Motor neuron (in vitro differentiated cells): ENCODE data around the gene GFPT2. TPM values are rescaled to one million over a fixed set of nuclear protein-coding genes. Genes with fewer than 3 reads are reported as not detected.
A peak's percentile ranks its signal among the peaks of the same experiment; 100 is the strongest.

Source experiments
- ATAC-seq, 8 experiments: fragments of 200-7000 bp; cut with Tn5 transposase; replicated peaks in 6 of 8; 2 replicates each; pipeline ENCODE4 v1.8.0; 2021; ENCODE audit warnings: mild to moderate bottlenecking in 8 of 8, moderate library complexity in 8 of 8
- H3K27ac ChIP-seq, 2 donors: fragments of 250-450 bp; sonication (Bioruptor Pico); 2 replicates each; pipeline ENCODE4 v1.9.0; 2021; ENCODE audit warnings: antibody characterized with exemption in 2 of 2, mild to moderate bottlenecking in 2 of 2, moderate library complexity in 1 of 2
- H3K4me1 ChIP-seq, 2 donors: fragments of 250-450 bp; sonication (Bioruptor Pico); replicated peaks in 1 of 2; 2 replicates each; pipeline ENCODE4 v1.6.1; 2021; ENCODE audit warnings: antibody characterized with exemption in 2 of 2, mild to moderate bottlenecking in 2 of 2, moderate library complexity in 1 of 2
- H3K4me3 ChIP-seq, 5 donors: fragments of 250-450 bp; sonication (Bioruptor Pico); 2 replicates each; pipeline ENCODE4 v1.9.0; 2021; ENCODE audit warnings: antibody characterized with exemption in 5 of 5, mild to moderate bottlenecking in 5 of 5, moderate library complexity in 4 of 5
- WGBS, 10 experiments: fragments of 450-650 bp; shearing (Covaris generic); methylation state at CpG; one replicate each; pipeline ENCODE4 v1.0.0; 2022; 5-methylcytosine and 5-hydroxymethylcytosine counted together
- in situ Hi-C, 9 experiments: fragments of 400-800 bp; cut with MboI; loops; one replicate each; pipeline ENCODE4 v1.15.0; 2021; ENCODE audit warnings: low sequenced_read_pairs in 9 of 9, low pct_unique_long_range_greater_than_20kb in 2 of 9; ENCODE audit not compliant: unreplicated experiment in 9 of 9
- total RNA-seq, 8 experiments: library from RNA; unstranded; fragments of 300-600 nt; gene quantifications; 2 replicates each; pipeline versions ENCODE4 v1.2.3 to v1.2.4, GENCODE V29; 2022

The GFPT2 gene
- total RNA-seq, 8 experiments from 2014 or later: 3.8 to 140 (median 9.5) TPM

DNA sequence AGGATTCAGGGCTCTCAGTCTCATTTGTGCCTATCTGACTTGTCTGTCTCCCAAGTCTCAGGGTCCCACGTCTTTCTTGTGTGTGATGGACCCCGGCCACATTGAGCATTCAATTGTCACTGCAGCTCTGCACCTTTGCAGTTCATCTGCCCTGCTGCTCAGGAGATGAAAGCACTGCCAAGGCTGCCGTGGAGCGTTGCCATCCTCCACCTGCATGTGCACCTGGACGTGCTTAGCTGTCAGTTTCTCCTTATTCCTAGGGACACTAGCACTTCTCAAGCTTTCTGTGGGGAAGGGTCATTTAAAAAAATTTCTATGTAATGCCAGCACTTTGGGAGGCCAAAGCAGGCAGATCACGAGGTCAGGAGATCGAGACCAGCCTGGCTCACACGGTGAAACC is 22.8 kb upstream of the GFPT2 start:
- no peak overlapping the region for H3K27ac ChIP-seq
- in situ Hi-C loops: no loop called here
- H3K4me1 ChIP-seq: no peaks in the 10 kb centered on the region
- H3K4me3 ChIP-seq: no peak overlapping the region
- no peak for ATAC-seq
- 70 to 94% (median 88%) methylated on average over 1 to 5 of the region's 8 CpGs; no CpG with 5 or more reads in 5 of the 10 experiments for WGBS, 10 experiments

DNA sequence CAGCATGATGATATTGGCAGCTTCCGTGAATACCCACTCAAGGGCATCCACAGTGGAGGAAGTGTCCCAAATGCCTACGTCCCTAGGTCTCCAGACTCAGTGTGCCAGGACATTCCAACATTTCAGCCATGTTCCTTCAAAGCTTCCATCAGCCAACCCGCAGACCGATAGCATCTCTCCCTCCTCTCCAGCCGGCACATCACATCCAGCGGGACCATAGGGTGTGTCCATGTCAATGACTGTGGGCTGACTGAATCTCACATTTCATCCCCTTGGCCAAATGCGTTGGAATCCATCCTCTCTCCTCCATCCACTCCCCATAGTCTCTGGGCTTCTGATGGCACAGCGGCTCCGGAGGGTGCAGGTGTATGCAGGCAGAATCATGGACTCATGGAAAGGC is 22.2 kb upstream of the GFPT2 start:
- WGBS, 10 experiments: 60 to 100% (median 90%) methylated on average over 1 to 2 of the region's 9 CpGs; no CpG with 5 or more reads in 6 of the 10 experiments
- no peak overlapping the region for H3K27ac ChIP-seq
- in situ Hi-C loops: no loop called here

DNA sequence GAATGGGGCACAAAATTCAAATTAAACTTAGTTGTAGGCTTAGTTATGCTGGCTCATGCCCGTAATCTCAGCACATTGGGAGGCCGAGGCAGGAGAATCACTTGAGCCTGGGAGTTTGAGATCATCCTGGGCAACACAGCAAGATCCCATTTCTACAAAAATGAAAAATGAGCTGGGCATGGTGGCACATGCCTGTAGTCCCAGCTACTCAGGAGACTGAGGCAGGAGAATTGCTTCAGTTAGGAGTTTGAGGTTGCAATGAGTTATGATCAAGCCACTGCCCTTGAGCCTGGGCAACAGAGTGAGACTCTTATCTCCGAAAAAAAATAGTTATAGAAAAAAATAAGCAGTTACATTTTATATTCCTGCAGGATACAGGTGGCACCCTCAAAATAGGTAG is 20.7 kb upstream of the GFPT2 start:
- no peak overlapping the region for H3K4me3 ChIP-seq
- ATAC-seq: no peak
- no peak overlapping the region for H3K27ac ChIP-seq
- no peaks in the 10 kb centered on the region for H3K4me1 ChIP-seq
- WGBS, 10 experiments: 75 to 100% (median 90%) methylated on average over 1 to 3 of the region's 3 CpGs; no CpG with 5 or more reads in 3 of the 10 experiments
- in situ Hi-C loops: no loop called here

More for the DNA sequence above, 22.2 kb upstream of the GFPT2 start:
- Histone ChIP-seq H3K4me3 (no peak overlapping the region), H3K4me1 (no peaks in the 10 kb centered on the region)
- no peak for ATAC-seq

DNA sequence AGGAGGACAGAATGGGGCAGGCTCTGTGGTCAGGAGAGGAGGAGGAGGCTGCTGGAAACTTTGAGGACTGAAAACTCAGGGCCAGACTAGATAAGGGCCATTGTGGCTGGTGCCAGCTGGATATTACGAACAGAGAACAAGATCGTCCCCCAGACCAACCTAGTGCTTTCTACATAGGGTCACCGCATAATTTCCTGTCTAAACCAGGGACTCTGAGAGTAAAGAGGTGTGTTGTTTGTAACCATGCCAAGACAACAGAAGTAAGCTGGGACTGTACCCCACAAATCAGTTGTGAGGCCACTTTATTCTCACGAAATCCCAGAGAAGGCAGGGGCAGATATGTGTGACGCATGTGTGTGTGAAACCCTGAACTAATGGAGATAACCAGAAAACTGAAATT is 20.3 kb upstream of the GFPT2 start:
- no peak for ATAC-seq
- 84 to 100% (median 100%) methylated on average over 1 to 5 of the region's 5 CpGs; no CpG with 5 or more reads in 3 of the 10 experiments for WGBS, 10 experiments
- H3K4me1 ChIP-seq: no peaks in the 10 kb centered on the region
- H3K4me3 ChIP-seq: no peak overlapping the region
- no peak overlapping the region for H3K27ac ChIP-seq
- in situ Hi-C loops: no loop called here

DNA sequence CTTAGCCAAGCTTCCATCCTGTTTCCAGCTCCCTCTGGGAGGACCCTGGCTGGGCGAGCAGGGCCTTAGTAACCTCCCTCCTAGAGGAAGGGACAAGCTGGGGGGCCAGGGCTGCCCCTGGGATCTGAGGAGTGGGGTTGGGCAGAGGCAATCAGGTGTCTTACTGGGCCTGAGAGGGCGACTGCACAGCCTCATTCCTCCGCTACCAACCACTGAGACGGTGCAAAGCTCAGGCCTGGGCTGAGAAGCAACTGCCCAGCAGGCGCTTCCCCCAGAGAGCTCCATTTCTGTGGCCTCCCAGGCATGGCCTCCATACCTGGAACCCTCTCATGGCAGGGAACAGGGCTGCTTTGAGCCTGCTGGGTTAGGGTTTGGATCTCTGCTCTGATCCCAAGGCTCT is 18.8 kb upstream of the GFPT2 start:
- WGBS, 10 experiments: 100% methylated on average over 1 of the region's 5 CpGs; no CpG with 5 or more reads in 8 of the 10 experiments
- in situ Hi-C loops: no loop called here
- no peak overlapping the region for H3K4me3 ChIP-seq
- H3K27ac ChIP-seq: no peak overlapping the region
- ATAC-seq: no peak
- H3K4me1 ChIP-seq: no peaks in the 10 kb centered on the region

DNA sequence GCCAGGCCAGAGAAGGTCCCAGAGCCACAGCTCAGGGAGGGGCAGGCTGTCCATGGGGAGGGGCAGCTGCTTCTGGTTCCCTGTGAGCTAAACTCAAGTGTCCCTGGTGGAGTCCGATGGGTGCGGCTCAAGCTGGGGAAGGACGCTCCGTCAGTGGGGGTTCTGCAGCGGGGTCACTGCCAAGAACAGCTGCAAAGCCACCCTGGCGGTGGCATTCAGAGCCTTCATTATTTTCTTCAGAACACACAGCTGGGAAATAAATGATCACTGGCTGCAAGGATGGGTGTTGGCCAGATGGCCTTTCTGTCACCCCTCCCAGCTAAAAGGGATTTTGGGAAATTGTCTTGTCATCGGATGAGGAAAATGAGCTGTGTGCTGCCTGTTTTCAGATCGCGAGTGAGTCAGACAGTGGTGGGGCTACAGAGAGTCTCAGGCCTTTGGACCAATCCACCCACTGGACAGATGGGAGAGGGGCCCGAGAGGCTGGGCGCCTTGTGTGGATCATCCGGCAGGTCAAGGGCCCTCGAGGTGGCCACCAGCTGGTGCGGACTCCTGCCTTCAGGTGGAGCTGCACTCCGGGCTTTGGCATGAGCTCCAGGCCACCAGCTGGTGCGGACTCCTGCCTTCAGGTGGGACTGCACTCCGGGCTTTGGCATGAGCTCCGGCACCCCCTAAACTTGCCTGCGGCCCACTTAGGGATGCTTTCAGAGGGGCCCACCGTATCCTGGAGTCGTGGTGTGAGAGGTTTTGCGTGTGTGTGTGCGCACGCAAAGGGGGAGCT is 17.9 kb upstream of the GFPT2 start:
- no peak overlapping the region for H3K27ac ChIP-seq
- in situ Hi-C loops: no loop called here
- H3K4me3 ChIP-seq: no peak overlapping the region
- WGBS, 10 experiments: 0 to 100% (median 95%) methylated on average over 1 to 7 of the region's 24 CpGs; no CpG with 5 or more reads in 4 of the 10 experiments
- peak in 4 of 8 experiments; percentile 34 to 88 (median 84) for ATAC-seq
- no peaks in the 10 kb centered on the region for H3K4me1 ChIP-seq

DNA sequence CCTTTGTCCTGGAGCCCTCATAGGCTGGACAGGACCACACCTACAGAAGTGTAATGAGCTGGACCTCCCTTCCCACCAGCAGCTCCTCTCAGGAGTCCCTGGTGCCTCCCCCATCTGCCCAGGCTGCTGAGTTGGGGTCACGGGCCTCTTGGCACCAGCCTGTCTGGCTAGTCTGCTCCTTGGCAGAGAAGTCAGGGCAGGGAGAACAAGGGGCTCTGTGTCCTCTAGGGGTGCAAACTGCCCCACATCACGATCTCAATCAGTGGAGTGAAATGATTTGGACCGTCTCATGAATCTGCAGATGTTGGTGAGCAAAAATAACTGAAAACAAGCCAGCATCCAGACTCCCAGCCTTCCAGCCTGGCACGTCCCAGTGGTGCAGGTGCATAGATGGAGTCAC is 14.9 kb upstream of the GFPT2 start:
- no peaks in the 10 kb centered on the region for H3K4me1 ChIP-seq
- WGBS, 10 experiments: 80 to 90% (median 83%) methylated on average over 1 to 3 of the region's 4 CpGs; no CpG with 5 or more reads in 7 of the 10 experiments
- in situ Hi-C loops: no loop called here
- no peak for ATAC-seq
- no peak overlapping the region for H3K27ac ChIP-seq
- H3K4me3 ChIP-seq: no peak overlapping the region

DNA sequence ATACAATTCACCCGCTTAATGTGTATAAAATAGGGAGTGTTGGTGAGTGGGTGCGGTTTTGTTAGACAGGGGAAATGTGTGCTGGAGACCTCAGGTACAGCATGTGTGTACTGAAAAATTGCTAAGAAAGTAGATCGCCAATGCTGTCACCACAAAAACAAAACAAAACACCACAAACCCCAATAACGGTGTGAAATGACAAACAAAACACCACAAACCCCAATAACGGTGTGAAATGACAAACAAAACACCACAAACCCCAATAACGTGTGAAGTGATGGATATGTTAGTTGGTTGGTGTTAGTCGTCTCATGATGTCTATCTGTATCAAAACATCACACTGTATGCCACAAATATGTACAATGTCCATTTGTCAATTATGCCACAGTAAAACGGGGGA is 14.2 kb upstream of the GFPT2 start:
- Histone ChIP-seq H3K4me3 (no peak overlapping the region), H3K27ac (no peak overlapping the region), H3K4me1 (no peaks in the 10 kb centered on the region)
- ATAC-seq: no peak
- 80 to 100% (median 91%) methylated on average over 1 to 8 of the region's 8 CpGs; no CpG with 5 or more reads in 1 of the 10 experiments for WGBS, 10 experiments
- in situ Hi-C loops: no loop called here

DNA sequence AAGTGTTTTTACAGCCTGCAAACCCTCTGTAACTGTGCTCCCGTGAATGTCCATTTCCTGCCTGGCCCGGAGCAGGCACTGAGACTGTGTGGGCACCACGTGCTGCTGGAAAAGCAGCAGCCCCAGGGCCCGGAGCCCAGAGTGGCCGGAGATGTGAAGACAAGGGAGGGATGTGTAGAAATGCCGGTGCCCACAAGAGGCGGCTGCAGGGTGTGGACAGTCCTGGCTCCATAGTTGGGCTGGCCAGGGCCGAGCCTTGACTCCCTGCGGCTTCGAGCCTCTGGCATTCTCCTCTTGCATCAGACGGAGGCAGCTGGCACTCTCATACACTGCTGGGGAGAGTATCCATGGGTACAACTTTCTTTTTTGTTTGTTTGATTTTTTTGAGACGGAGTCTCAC is 13.2 kb upstream of the GFPT2 start:
- Histone ChIP-seq H3K27ac (no peak overlapping the region), H3K4me3 (no peak overlapping the region), H3K4me1 (no peaks in the 10 kb centered on the region)
- ATAC-seq: peak in 7 of 8 experiments; percentile 2 to 98 (median 32)
- in situ Hi-C loops: no loop called here
- WGBS, 10 experiments: 20 to 80% (median 61%) methylated on average over 1 to 7 of the region's 12 CpGs; no CpG with 5 or more reads in 2 of the 10 experiments

DNA sequence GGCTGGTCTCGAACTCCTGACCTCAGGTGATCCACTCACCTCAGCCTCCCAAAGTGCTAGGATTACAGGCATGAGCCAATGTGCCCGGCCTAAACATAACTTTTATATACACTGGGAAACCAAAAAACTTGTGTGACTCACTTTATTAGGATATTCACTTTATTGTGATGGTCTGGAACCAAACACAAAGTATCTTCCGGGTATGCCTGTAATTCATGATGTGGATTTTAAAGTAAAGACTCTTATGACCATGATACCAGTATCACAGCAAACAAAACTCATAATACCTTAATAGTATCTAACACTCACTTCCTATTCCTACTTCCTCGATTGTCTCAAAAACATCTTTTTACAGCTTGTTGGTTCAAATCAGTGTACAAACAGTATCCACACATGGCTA is 12.7 kb upstream of the GFPT2 start:
- no peak overlapping the region for H3K4me3 ChIP-seq
- ATAC-seq: no peak
- no peaks in the 10 kb centered on the region for H3K4me1 ChIP-seq
- whole genome bisulfite sequencing, 10 experiments: 22 to 100% (median 76%) methylated on average over 1 to 3 of the region's 4 CpGs; no CpG with 5 or more reads in 2 of the 10 experiments
- no peak overlapping the region for H3K27ac ChIP-seq
- in situ Hi-C loops: no loop called here

DNA sequence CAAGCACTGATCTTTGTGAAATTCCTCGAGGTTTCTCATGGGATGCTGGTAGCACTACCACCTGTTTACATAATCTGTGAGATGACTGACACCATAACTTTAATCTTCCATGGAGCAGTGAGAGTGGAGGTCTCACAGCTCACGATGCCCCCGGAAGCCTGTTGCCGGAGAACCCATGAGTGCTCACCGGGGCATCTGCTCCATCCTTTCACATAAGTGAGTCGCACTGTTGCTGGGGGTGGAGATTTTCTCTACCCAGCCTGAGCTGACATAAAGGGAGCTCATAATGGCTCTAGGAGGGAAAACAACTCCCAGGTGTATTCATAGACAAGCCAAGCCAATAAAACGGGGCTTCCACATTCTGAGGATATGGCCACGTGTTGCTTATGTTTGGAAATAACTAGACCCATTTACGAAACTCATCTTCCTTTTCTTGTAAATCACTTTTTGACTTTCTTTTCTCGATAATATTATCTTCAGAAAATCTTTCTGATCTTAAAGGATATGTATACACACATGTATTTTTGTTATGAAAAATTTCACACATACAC is 11.2 kb upstream of the GFPT2 start:
- in situ Hi-C loops: no loop called here
- Histone ChIP-seq H3K27ac (no peak overlapping the region), H3K4me3 (no peak overlapping the region), H3K4me1 (no peaks in the 10 kb centered on the region)
- ATAC-seq: no peak
- 79 to 100% (median 89%) methylated on average over 1 to 10 of the region's 10 CpGs; no CpG with 5 or more reads in 2 of the 10 experiments for WGBS, 10 experiments

DNA sequence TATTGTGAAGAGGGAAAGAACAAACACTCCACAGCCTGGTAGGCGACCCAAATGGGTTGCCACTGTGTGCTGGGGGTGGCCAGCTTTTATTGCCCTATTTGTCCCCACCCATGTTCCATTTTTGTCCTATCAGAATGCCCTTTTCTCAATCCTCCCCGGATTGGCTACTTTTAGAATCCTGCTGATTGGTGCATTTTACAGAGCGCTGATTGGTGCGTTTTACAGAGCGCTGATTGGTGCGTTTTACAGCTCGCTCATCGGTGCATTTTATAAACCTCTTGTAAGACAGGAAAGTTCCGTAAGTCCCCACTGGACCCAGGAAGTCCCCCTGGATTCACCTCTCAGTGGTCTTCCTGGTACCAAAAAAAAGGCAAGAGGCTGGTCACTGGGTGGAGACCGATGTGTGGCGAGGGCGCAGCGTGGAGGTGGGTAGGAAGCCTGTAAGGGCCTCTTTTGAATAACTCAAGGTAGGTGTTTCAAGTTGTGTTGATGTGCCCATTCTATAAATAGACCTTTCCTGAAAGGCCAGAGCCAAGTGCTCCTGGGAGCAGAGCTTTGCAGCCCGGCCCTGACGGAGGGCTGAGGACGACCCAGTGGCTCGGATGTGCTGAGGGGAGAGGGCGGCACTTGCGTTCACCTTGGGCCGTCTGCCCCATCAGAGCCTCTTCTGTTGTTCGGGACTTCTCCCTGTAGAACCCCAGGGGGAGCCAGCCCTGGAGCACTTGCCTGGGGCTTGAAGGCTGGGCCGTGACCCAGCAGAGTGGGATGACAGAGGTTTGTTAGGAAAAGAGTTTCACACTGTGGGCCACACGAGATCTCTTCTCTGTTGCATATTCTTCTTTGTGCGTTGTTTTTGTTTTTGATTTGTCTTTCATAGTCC is 7.2 kb upstream of the GFPT2 start:
- no peak overlapping the region for H3K27ac ChIP-seq
- H3K4me1 ChIP-seq: no peaks in the 10 kb centered on the region
- H3K4me3 ChIP-seq: no peak overlapping the region
- ATAC-seq: no peak
- in situ Hi-C loops: no loop called here
- WGBS, 10 experiments: 84 to 100% (median 94%) methylated on average over 3 to 18 of the region's 24 CpGs; no CpG with 5 or more reads in 1 of the 10 experiments

DNA sequence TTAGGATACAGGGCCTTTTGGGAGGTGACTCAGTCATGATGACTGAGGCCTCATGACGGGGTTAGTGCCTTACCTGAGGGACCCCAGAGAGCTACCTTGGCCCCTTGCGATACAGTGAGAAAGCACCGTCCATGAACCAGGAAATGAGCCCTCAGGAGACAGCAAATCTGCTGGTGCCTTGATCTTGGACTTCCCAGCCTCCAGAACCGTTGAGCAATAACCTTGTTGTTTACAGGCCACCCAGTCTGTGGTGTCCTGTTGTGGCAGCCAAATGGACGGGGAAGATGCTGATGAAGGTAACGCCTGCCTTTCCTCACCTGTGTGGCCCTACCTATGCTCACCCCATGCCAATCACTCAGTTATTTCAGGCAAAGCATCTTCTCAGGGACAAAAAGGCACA is 5.6 kb upstream of the GFPT2 start:
- Histone ChIP-seq H3K4me3 (no peak overlapping the region), H3K4me1 (peaks cover 3 to 7% of the 10 kb centered on the region in 2 donors), H3K27ac (no peak overlapping the region)
- in situ Hi-C loops: no loop called here
- 80 to 100% (median 92%) methylated on average over 1 to 4 of the region's 6 CpGs; no CpG with 5 or more reads in 5 of the 10 experiments for WGBS, 10 experiments
- ATAC-seq: no peak
